Measurements from ENCODE around the gene P2RX3.

Gene P2RX3

DNA sequence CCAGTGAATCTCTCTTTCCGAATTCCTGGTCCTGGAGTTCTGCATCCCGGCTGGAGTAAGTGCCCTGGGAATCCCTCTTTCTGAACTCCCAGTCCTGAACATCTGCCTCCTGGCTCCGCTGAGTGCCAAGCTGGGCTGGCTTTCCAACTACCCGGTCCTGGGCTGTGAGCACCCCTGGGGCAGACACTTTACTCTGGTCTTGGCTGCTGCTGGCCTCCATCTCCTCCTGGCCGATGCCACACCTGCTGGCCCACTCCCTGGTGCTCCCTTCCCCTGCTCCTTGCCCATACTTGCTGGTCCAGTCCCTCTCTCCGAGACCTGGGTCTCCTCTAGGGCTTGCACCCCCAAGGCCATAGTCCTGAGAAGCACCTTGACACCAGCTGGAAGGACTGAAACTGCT is 28.1 kb upstream of the P2RX3 start:
- DNase-seq: no peak

DNA sequence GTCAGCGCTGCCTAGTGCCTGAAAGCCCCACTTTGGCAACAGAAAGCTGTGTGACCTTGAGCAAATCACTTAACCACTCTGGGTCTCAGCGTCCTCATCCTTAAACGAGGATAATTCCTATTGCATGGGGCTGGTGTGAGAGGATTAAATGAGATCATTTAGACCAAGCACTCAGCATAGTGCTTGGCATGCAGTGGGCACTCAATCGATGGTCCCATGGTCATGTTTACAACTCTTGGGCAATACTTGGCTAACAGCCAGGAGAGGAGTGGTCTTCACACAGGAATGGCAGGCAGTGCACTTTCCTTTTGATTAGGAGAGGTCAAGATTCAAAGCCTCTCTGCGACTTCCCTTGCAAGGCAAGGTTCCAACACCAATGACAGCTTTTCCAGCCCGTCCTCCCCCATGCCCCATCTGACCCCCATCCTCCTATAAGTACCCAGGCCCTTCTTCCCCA is 27.5 kb upstream of the P2RX3 start:
- peak; percentile 9 for DNase-seq

DNA sequence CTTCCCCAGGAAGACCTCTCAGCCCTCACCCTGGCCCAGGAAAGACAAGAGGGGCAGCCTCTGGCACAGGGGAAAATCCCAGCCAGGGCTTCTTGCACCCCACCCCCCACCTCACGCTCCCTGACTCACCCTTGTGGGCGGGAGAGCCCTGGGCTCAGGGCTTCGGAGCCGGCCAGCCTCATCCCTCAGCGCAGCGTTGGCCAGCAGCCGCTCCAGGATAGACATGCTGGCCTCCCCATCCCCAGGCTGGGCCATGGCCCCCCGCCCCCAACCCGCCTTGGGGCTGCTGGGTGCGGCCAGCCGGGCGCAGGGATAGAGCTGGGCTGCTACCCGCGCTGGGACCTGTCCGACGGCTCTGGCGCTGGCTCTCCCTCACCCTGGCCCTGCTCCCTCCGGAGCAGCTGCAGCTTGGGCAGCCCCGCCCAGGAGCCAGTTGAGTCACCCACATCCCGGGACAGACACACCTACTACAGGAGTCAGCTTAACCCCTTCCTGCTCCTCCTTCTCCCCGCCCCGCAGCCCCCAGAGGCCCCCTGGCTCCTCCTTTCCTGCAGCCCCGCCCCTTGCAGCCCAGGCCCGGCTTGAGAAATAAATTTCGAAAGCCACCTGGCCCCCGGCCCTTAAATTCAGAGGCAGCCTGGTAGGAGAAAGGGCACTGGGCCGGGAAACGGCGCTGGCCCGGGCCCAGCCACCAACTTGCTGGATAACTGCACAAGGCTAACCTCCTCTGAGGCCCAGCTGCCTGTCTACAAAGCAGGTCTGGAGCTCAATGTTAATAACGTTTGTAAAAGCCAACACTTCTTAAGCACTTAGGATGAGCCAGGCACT is 26.8 kb upstream of the P2RX3 start:
- DNase-seq: no peak

DNA sequence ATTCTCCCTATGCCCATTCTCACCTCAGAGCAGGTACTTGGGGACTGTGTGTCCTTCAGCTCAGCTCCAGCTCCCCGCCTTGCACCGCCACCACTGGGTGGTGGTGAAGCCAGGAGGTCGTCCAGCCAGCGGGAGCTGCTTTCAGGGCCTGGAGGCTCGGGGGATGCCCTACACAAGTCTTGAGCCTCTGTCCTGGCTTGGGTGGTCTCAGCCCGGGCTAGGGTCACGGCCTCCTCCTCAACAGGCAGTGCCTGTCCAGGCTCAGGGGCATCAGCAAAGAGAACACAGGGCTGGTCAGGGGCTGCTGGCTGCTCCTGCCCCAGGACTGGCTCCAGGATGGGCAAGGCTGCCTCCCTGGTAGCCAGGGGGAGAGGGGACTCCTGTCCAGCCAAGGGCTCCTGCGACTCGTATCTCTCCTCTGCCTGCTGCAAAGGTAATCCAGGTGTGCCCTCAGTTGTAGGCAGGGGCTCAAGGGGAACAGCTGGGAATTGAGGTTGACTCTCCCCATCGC is 25.6 kb upstream of the P2RX3 start:
- DNase-seq: no peak

DNA sequence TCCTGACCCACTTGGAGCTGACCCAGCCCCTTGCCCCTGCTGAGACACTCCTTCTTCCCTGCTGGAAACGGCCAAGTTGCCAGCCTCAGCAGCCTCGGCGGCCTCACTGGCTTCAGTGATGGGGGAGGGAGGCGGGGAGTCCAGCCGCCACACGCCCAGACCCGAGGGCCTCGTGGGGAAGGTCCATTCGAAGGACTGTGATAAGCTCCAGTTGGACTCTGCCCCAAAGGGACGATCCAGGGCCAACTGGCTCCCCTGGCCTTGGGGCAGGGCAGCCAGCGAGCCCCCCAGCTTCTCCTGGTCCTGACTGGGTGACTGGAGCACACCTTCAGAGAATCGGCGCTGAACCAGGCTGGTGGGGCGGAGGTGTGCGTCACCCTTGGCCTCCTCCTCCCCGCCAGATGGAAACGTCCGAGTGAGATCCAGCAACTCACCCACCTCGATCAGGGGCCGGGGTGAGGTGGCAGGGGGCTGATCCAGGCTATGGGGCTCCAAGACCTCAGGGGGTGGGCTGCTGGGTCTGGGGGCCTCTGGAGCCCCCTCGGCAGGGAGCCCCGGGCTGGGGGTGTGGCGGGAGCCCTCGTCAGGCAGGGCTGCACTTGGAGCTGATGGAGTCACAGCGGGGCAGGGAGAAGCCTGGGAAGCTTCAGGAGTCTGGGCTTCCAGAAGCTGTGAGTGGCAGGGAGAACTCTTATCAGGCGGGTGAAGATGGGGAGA is 24.9 kb upstream of the P2RX3 start:
- no peak for DNase-seq

DNA sequence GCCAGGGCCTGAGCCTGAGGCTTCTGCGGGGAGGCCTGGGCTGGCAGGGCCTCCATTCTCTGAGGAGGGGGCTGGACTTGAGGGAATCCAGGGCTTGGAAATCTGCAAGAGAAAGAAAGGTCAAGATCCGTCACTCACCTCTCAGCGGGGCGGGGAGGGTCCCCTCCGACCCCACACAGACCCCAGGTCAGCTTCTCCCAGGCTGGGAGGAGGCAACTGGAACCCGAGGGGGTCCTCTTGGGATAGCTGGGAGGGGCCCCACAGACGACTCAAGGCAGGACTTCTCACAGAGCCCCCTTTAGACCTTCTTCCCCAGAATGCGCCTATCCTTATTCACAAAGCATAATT is 24.4 kb upstream of the P2RX3 start:
- DNase-seq: no peak

DNA sequence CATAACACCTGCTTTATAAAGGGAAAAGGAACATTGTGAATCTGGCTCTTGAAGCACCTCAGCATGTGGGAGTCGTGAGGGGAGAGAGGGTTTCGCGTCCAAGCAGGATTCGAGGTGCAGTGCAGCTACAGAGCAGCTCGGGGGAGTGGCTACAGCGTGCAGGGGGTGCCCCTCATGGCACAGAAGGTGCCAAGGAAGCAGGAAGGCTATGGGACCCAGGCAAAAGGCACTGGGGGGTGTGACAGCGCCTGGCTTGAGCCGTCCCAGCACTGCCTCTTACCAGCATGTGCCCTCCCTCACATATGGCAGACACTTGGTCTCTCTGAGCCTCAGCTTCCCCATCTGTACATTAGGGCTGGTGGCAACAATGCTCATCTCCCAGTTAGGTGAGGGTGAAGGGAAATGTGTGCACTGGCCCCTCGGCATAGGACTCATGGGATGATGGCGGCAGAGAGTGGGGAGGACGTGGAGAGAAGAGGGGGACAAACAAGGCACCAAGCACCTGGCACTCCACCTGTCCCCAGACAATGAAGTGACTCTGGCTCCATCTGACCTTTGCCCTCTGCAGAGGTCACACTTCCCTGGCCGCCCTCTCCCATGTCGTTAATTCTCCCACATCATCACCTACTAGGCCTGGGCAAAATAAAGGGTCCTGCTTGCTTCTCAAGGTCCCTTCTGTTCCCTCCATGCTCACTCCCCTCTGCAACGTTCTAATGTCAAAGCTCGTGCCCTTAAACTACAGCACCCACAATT is 23.8 kb upstream of the P2RX3 start:
- DNase-seq: no peak

DNA sequence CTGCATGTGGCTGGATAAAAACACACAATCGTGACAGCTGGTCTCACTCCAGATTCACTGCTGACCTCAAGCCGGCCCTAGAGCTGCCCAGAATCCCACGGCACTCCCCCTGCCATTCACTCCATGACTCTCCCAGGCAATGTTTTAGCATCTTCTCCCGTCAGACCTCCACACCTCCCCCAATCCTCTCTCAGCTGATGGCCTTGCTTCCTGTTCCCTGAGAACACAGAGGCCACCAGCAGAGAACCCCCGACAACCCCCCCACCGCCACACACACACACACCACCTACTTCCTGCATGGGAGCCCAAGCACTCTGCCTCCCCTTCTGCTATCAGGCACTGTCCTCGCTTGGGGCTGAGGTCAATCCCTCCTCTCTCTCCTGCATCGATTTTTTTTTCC is 22.7 kb upstream of the P2RX3 start:
- DNase-seq: no peak

DNA sequence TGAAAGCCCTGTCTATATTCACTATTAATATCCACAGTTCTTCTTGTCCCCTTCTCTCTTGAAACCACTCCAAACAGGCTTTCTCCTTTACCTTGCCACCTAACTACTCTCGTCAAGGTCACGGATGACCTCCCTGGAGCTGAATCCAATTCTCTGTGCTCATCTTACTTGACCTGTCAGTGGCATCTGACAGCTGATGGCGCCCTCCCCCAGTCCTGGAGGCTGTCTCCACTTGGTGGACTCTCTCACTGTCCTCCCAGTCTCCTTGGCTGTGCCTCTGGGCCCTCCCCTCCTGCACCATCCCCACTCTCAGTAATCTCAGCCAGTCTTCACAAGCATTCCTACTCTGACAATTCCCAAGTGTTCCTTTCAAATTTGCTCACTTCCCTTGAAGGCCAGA is 22.1 kb upstream of the P2RX3 start:
- DNase-seq: no peak

DNA sequence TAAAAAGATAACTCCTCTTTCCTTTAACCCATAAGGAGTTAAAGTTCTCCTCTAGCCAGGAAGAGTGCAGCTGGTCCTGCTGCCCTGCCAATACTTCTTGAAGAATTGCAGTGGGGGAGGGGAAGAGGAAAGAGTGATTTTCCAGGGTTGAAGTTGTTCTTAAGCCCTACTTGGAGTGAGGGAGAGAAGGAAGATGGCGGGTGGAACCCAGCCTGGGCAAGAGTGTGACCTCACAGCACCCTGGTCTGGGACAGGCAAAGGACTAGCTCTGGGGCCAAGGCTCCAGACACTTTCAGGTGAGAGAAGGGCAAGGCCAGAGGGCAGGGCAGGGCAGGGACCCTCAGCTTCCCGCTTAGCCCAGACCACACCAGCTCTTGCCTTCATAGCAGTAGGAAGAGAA is 20.0 kb upstream of the P2RX3 start:
- DNase-seq: no peak

DNA sequence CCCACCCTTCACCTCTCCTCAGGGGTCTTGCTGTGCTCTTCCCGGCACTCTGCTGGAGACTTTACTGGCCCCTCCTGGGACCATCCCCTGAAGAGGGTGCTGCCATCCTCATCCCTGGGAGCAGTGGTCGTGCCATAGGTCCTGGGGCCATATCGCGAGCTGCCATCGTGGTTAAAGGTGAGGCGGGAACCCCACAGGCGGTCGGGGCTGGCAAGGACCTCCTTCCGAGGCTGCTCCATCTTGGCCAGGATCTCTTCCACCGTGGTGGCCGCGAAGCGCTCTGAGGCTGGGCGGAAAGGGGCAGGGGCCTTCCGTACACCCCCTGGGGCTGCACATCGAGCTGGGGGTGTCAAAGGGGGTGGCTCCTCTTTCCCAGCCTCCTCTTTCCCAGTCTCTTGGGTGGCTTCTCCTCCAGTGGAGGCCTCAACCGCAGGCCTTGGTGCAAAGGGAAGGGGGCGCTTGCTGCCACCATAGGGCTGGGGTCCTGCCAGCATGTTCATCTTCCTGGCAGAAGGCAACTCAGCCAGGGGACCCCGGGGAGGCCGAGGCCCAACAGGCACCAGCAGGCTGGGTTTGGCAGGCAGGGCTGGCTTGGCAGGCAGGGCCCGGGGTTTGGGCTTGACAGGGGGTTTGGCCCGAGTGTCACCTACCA is 18.0 kb upstream of the P2RX3 start:
- no peak for DNase-seq

DNA sequence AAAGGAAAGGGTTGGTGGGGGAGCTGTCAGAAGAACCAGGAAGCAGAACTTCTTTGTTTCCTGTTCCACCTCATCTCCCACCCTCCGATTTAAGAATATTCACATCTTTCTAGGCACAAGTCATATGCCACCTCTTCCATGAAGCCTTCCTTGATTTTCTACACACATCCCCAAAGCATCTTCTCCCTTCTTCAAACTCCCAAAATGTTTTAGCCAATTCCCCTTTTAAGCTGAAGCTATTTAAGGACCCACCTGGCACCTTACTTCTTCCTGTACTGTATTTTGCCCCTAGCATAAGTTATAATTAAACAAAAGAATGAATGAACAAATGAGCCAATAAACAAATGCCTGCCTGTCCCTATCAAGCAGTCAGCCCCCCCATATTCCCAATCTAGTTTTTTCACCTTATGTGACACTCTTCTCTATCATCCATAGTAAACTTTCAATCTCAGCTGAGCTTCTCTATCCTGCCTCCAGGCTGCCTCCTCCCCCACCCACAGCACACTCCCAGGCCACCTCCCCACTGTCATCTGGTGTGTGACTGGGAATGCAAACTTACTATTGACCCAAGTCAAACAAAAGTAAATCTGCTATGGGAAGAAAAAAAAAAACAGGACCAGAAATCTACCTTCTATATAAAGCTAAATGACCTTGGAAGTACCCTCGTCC is 17.3 kb upstream of the P2RX3 start:
- no peak for DNase-seq

DNA sequence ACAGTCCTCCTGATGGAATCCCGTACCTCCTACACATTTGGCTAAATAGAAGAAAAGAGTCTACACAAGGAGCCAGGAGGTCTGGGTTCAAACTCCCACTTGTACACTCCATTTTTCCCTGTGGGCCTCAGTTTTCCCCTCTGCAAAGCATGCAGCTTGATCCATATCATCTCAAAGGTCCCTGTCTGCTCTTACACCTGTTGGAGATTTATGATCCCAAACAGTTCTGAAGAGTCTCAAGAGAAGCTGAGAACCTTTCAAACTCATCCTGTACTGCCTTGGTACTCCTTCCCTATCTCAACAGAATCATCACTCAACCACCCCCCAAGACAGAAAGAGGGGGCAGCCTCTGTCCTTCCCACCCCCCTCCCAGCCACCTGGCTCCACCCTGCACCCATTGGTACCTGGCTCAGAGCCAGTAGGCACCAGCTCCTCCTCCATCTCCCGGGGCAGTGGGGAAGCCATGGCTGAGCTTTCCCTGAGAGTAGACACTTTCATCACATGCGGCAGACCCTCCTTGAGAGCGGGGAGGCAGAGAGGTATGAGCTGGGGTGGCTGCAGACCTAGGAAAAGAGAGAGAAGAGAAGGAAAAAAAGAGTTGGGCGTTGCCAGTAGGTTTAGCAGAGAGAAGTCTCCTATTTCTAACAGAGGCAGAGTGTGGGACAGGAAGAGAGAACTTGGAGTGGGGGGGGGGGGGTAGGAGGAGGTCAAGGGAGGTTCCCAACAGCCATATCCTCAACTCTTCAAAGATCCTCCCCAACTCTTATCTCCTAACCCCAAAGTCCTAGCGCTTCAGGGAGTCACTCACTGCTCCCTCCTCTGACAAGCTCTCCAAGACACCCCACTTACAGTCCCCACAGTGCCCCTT is 16.5 kb upstream of the P2RX3 start:
- DNase-seq: peak; percentile 13

DNA sequence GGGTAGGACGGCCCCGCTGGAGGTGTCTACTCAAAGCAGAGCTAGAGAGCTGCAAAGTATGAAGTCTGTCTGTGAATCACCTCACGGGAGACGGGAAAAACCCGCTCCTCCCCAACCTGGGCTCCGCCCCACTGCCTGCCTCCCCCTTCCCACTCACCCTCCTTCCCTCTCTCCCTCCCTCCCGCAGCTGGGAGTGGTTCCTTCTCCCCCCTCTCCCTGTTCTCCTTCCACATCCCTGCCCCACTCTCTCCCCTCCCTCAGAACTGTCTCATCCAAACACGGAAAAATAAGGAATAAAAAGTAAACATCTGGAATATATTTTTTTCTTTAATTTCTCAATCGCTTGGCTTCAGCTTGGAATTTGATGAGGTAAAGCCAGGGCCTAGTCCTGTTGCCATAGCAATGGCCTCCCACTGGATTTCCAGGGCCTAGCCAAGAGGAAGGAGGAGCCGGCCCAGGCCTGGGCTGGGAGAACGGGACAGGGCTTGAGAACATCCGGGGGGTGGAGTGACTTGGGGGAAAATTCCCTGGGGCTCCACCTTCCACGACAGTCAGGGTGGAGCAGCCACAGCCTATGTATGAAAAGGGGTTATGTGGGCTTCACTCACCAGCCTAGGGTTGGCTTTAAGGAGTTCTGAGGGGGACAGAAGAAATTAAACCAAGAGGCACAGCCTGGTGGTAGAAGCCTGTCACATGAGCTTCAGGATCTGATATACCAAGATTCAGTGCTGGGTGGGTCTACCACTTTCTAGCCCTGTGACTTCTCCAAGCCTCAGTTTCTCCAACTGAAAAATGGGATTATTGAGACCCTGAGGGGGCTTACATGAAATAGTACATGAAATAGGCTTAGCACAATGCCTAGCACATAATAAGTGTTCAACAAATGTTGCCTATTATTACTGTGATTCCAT is 15.6 kb upstream of the P2RX3 start:
- peak; percentile 62 for DNase-seq

DNA sequence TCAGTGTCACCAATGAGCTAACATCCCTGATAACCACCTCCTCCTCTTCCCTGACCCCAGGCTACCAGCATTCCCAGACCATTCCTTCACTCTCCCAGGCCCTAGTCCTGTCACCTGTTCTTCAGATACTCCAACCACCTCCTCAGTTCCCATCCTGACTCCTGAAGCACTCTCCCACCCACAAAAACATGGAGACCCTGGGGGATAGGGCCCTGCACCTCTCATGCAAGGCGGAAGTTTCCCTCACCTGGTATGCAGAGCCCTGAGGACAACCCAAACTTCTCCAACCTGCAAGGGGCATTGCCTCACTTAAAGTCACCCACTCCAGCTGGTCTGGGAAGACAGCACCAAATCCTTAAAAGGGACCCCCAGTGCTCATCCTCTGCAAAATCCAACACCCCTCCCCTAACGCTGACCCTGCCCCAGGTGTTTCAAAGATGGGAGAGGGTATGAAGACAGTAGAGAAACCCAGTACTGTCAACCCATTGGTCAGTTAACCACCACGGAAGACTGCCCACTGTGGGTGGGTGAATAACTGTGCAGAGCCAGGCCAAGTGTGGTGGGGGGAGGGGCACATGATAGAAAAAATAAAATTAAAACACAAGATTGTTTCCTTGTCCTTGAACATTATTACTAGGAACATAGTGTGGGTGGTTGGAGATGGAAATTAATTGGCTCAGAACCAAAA is 14.8 kb upstream of the P2RX3 start:
- no peak for DNase-seq

DNA sequence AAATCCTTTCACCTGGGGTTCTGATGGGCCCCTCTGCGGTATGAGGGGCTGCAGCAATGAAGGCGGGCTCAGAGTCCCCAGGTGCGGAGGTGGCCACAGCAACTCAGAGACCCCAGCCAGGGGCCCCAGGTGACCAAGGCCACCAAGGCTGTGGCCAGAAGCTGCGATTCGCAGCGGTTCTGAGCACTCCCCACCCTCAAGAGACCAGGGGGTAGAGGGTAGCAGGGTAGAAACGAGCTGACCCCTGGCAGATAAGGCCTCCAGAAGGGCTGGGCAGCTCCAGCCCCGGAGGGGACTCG is 14.3 kb upstream of the P2RX3 start:
- no peak for DNase-seq

DNA sequence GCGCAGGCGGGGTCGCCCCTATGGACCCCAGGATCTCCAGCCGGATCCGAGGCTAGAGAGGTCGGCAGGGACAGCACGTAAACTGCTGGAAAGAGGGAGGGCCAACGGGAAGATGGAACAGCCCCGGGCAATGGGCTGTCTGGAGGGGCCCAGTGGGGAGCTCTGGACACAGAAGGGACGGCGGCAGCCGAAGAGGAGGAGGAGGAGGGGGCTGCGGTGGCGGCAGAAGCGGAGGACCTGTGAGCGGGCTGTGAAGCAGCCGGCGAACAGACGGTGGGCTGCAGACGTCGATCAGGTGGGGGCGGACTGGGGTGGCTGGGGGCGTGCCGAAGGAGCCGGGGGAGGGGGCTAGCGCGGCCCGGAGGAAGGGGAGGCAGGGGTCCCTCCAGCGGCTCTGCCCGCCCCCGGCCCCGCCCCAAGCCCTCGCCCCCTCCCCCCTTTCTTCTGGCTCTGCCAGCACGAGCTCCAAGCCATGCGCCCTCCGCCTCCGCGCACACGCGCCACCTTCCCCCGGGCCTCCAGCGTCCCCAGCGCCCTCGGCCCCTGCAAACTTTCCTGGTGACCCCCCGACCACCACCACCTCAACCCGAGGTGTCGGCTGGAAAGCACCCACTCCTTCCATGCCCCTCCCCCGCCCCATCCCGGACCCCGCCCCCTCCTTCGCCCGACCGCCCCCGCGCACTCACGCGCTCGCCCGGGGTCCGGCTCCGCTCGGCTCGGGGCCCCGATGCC is 13.8 kb upstream of the P2RX3 start:
- DNase-seq: peak; percentile 58

DNA sequence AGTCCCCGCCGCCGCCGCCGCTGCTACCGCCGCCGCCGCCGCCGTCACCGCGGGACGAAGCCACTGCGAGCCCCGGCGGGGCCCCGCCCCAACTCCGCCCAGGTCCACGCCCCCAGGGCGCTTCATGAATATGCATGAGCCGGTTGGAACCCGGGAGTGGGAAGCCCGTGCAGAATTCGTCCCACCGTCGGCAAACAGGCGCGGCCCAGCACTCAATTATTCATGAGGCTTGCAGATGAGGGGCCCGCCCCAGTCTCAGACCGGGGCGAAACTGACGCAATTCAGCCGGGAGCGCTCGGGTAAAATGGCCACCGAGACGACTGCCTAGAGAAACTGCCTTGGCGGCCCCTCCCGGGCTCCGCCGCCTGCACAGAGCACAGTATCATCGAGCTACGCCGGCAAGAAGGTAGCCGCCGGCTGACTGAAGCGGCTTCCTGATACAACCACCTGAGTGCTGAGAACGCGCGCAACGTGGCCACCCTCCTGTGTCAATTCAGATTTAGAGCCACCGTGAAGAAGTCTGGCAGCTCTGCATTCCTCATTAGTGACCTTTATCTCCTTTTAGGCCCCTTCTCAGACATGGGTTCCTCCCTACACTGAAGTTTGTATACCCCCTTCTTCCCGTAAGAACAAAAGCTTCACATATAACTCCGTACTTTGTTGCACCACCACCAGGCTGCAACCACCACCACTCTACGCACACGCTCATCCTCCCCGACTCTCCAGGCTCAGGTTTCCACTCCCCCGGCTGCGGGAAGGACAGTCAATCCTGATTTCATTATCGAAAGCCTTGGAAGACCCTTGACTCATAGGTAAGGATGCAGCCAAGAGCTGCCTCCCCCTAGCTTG is 13.0 kb upstream of the P2RX3 start, which contains the start of gene TNKS1BP1:
Gene TNKS1BP1, minus strand, starts transcription at position 67 of the 849 bp plus-strand sequence. CDS start 3,067 bp downstream, outside the sequence.
- DNase-seq: peak; percentile 96
